ENCODE results near the gene CLCNKB.

CLCNKB gene

GRCh38 chr1:16077406-16078245, 34.0 kb downstream of the CLCNKB start:
- no peak for DNase-seq

- peak; percentile 83 for DNase-seq
Measured at GRCh38 chr1:16078925-16079656, 35.5 kb downstream of the CLCNKB start.

- no peak for DNase-seq
Measured at GRCh38 chr1:16080422-16081150, 37.0 kb downstream of the CLCNKB start.

GRCh38 chr1:16081636-16082035, 38.1 kb downstream of the CLCNKB start:
- DNase-seq, result no peak

GRCh38 chr1:16082283-16083038, 38.9 kb downstream of the CLCNKB start:
- peak; percentile 73 for DNase-seq

GRCh38 chr1:16083486-16083885, 39.9 kb downstream of the CLCNKB start:
- no peak for DNase-seq

- no peak for DNase-seq
Measured at GRCh38 chr1:16085522-16085921, 41.9 kb downstream of the CLCNKB start.

- no peak for DNase-seq
Measured at GRCh38 chr1:16087733-16088132, 44.2 kb downstream of the CLCNKB start.

- no peak for DNase-seq
Measured at GRCh38 chr1:16088351-16088911, 44.8 kb downstream of the CLCNKB start.

- DNase-seq, result no peak
Measured at GRCh38 chr1:16088996-16089395, 45.4 kb downstream of the CLCNKB start.

GRCh38 chr1:16090076-16090826, 46.7 kb downstream of the CLCNKB start:
- no peak for DNase-seq

- no peak for DNase-seq
Measured at GRCh38 chr1:16091296-16091695, 47.7 kb downstream of the CLCNKB start.

- no peak for DNase-seq
Measured at GRCh38 chr1:16092097-16092922, 48.7 kb downstream of the CLCNKB start.

- DNase-seq, result no peak
Measured at GRCh38 chr1:16092923-16093511, 49.4 kb downstream of the CLCNKB start.

GRCh38 chr1:16093611-16094010, 50.0 kb downstream of the CLCNKB start:
- no peak for DNase-seq

- DNase-seq, result no peak
Measured at GRCh38 chr1:16094453-16095158, 51.0 kb downstream of the CLCNKB start.

GRCh38 chr1:16095447-16095846, 51.9 kb downstream of the CLCNKB start:
- no peak for DNase-seq

GRCh38 chr1:16099412-16099811, 55.8 kb downstream of the CLCNKB start:
- no peak for DNase-seq

GRCh38 chr1:16101623-16102022, 58.0 kb downstream of the CLCNKB start:
- no peak for DNase-seq

All from CD4-positive, alpha-beta T cell treated with Interleukin-17A for 4 hours (primary cell).